ENCODE measurements around the gene DHX16. TPM values are rescaled to one million over a fixed set of nuclear protein-coding genes. Genes with fewer than 3 reads are reported as not detected.

DHX16 gene
- polyA plus RNA-seq, 1 donor (not counting 4 experiments of a cell fraction or from before 2014, with no cell fraction given): 34.2 TPM

GRCh38 chr6:30656513-30656912 lies 16.3 kb downstream of the DHX16 start:
- peaks cover 49 to 58% of the 10 kb centered on the region in 2 experiments for H3K36me3 ChIP-seq (ENCODE audit: control insufficient read depth in 2 of 2, extremely low read depth in 1 of 2, insufficient read depth in 2 of 2, low read length in 2 of 2)
- H3K9me3 ChIP-seq (ENCODE audit: control insufficient read depth, low read depth, low read length): no peaks in the 10 kb centered on the region
- H3K4me1 ChIP-seq (ENCODE audit: control insufficient read depth, extremely low read depth, insufficient read depth, low read length): no peaks in the 10 kb centered on the region
- FAIRE-seq: no peak
- no peaks in the 10 kb centered on the region for H3K79me2 ChIP-seq (ENCODE audit: control insufficient read depth, insufficient read depth, low read length)
- H3K4me2 ChIP-seq (ENCODE audit: control insufficient read depth, extremely low read depth, insufficient read depth, low read depth, low read length): no peak overlapping the region
- TF ChIP-seq EZH2 (IDR thresholded peaks at IDR 0.05; ENCODE audit: low read length): no peak
- TF ChIP-seq, protein P1, sequence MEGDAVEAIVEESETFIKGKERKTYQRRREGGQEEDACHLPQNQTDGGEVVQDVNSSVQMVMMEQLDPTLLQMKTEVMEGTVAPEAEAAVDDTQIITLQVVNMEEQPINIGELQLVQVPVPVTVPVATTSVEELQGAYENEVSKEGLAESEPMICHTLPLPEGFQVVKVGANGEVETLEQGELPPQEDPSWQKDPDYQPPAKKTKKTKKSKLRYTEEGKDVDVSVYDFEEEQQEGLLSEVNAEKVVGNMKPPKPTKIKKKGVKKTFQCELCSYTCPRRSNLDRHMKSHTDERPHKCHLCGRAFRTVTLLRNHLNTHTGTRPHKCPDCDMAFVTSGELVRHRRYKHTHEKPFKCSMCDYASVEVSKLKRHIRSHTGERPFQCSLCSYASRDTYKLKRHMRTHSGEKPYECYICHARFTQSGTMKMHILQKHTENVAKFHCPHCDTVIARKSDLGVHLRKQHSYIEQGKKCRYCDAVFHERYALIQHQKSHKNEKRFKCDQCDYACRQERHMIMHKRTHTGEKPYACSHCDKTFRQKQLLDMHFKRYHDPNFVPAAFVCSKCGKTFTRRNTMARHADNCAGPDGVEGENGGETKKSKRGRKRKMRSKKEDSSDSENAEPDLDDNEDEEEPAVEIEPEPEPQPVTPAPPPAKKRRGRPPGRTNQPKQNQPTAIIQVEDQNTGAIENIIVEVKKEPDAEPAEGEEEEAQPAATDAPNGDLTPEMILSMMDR (optimal IDR thresholded peaks at IDR 0.05 in 1 of 3, IDR thresholded peaks at IDR 0.05 in 1 of 3, conservative IDR thresholded peaks at IDR 0.05 in 1 of 3; ENCODE audit: extremely low read depth in 1 of 3, insufficient read depth in 2 of 3, low read length in 3 of 3): no peak
- H2AFZ ChIP-seq (ENCODE audit: control insufficient read depth, low read length): no peak overlapping the region
- no peaks in the 10 kb centered on the region for H3K27me3 ChIP-seq (ENCODE audit: control insufficient read depth, extremely low read depth, insufficient read depth, low read length)
- no peak overlapping the region for H3K4me3 ChIP-seq (ENCODE audit: control insufficient read depth in 2 of 3, extremely low read depth in 1 of 3, insufficient read depth in 2 of 3, low read depth in 1 of 3, low read length in 3 of 3)
- H3K9me1 ChIP-seq (ENCODE audit: control insufficient read depth, extremely low read depth, insufficient read depth, low read length): no peaks in the 10 kb centered on the region
- H3K9ac ChIP-seq (ENCODE audit: control insufficient read depth, extremely low read depth, insufficient read depth, low read length): no peak overlapping the region
- dilution Hi-C loops (cut with MboI; ENCODE audit: extremely low pct_ligation_motif_present, low sequenced_read_pairs): no loop called here
- no peak overlapping the region for H3K27ac ChIP-seq (ENCODE audit: control insufficient read depth, insufficient read depth, low read length)
- no peak for DNase-seq (ENCODE audit: low read depth, low spot score)
- H4K20me1 ChIP-seq (ENCODE audit: control insufficient read depth, extremely low read depth, insufficient read depth, low read length): no peaks in the 10 kb centered on the region

DNA sequence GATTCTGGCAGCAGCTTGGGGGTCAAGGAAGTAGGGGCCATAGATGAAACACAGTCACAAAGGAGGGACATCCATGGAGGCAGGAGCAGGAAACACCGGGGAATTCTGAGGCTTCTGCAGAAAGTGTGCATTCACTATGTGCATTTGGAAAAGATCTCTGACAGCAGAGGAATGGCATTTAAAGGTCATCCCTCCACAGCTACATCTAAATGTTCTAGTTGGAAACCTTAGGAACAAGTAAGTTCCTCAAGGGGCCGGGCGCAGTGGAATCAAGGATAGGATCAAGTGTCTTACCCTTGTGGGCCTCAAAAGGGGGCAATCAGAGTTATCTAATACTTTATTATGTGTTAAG lies 17.1 kb downstream of the DHX16 start:
- no peaks in the 10 kb centered on the region for H3K9me3 ChIP-seq (ENCODE audit: control insufficient read depth, low read depth, low read length)
- DNase-seq (ENCODE audit: low read depth, low spot score): no peak

More for the DNA sequence above, 17.1 kb downstream of the DHX16 start:
- no peaks in the 10 kb centered on the region for H4K20me1 ChIP-seq (ENCODE audit: control insufficient read depth, extremely low read depth, insufficient read depth, low read length)
- dilution Hi-C loops (cut with MboI; ENCODE audit: extremely low pct_ligation_motif_present, low sequenced_read_pairs): no loop called here
- H2AFZ ChIP-seq (ENCODE audit: control insufficient read depth, low read length): no peak overlapping the region
- no peaks in the 10 kb centered on the region for H3K9me1 ChIP-seq (ENCODE audit: control insufficient read depth, extremely low read depth, insufficient read depth, low read length)
- H3K79me2 ChIP-seq (ENCODE audit: control insufficient read depth, insufficient read depth, low read length): no peaks in the 10 kb centered on the region
- H3K27ac ChIP-seq (ENCODE audit: control insufficient read depth, insufficient read depth, low read length): no peak overlapping the region
- H3K9ac ChIP-seq (ENCODE audit: control insufficient read depth, extremely low read depth, insufficient read depth, low read length): no peak overlapping the region
- H3K36me3 ChIP-seq (ENCODE audit: control insufficient read depth in 2 of 2, extremely low read depth in 1 of 2, insufficient read depth in 2 of 2, low read length in 2 of 2): peaks cover 50 to 61% of the 10 kb centered on the region in 2 experiments
- H3K4me2 ChIP-seq (ENCODE audit: control insufficient read depth, extremely low read depth, insufficient read depth, low read depth, low read length): no peak overlapping the region
- H3K4me1 ChIP-seq (ENCODE audit: control insufficient read depth, extremely low read depth, insufficient read depth, low read length): no peaks in the 10 kb centered on the region
- FAIRE-seq: no peak
- no peaks in the 10 kb centered on the region for H3K27me3 ChIP-seq (ENCODE audit: control insufficient read depth, extremely low read depth, insufficient read depth, low read length)
- no peak overlapping the region for H3K4me3 ChIP-seq (ENCODE audit: control insufficient read depth in 2 of 3, extremely low read depth in 1 of 3, insufficient read depth in 2 of 3, low read depth in 1 of 3, low read length in 3 of 3)
- TF ChIP-seq, protein P1 (optimal IDR thresholded peaks at IDR 0.05 in 1 of 3, IDR thresholded peaks at IDR 0.05 in 1 of 3, conservative IDR thresholded peaks at IDR 0.05 in 1 of 3; ENCODE audit: extremely low read depth in 1 of 3, insufficient read depth in 2 of 3, low read length in 3 of 3): no peak
- no peak for TF ChIP-seq EZH2 (IDR thresholded peaks at IDR 0.05; ENCODE audit: low read length)
